IPS-18a (cell line): ENCODE data around the gene ATP6V1G1.

Source experiments
- H3K27ac ChIP-seq: one replicate; pipeline ENCODE4 v1.5.1; 2013; ENCODE audit warnings: low read length
- H3K27me3 ChIP-seq: one replicate; pipeline ENCODE4 v1.6.1; 2013; ENCODE audit warnings: mild to moderate bottlenecking, low read length; ENCODE audit not compliant: control insufficient read depth, insufficient read depth
- H3K36me3 ChIP-seq: one replicate; pipeline ENCODE4 v1.6.1; 2013; ENCODE audit warnings: low read depth, low read length; ENCODE audit not compliant: control insufficient read depth
- H3K4me1 ChIP-seq: one replicate; pipeline ENCODE4 v1.6.1; 2013; ENCODE audit warnings: low read depth, low read length; ENCODE audit not compliant: control insufficient read depth
- H3K4me3 ChIP-seq: one replicate; pipeline ENCODE4 v1.5.1; 2013; ENCODE audit warnings: low read length
- H3K9ac ChIP-seq: one replicate; pipeline ENCODE4 v1.6.1; 2013; ENCODE audit warnings: mild to moderate bottlenecking, low read length, moderate library complexity
- H3K9me3 ChIP-seq: one replicate; pipeline ENCODE4 v1.6.1; 2013; ENCODE audit warnings: low read depth, low read length; ENCODE audit not compliant: control insufficient read depth

The ATP6V1G1 gene

GRCh38 chr9:114616684-114617520, 29.3 kb downstream of the ATP6V1G1 start:
- peaks cover 18% of the 10 kb centered on the region for H3K4me1 ChIP-seq
- H3K36me3 ChIP-seq = no peaks in the 10 kb centered on the region
- no peak overlapping the region for H3K27ac ChIP-seq
- no peak overlapping the region for H3K9ac ChIP-seq
- H3K27me3 ChIP-seq = no peaks in the 10 kb centered on the region
- no peak overlapping the region for H3K4me3 ChIP-seq
- no peaks in the 10 kb centered on the region for H3K9me3 ChIP-seq

- Histone ChIP-seq H3K27me3 (no peaks in the 10 kb centered on the region), H3K9ac (no peak overlapping the region), H3K4me3 (no peak overlapping the region), H3K4me1 (no peaks in the 10 kb centered on the region), H3K9me3 (no peaks in the 10 kb centered on the region), H3K36me3 (no peaks in the 10 kb centered on the region), H3K27ac (no peak overlapping the region)
Measured at GRCh38 chr9:114619191-114619761, 31.7 kb downstream of the ATP6V1G1 start.

GRCh38 chr9:114621561-114621960, 34.0 kb downstream of the ATP6V1G1 start:
- H3K9ac ChIP-seq = no peak overlapping the region
- H3K4me1 ChIP-seq = no peaks in the 10 kb centered on the region
- no peak overlapping the region for H3K27ac ChIP-seq
- no peaks in the 10 kb centered on the region for H3K27me3 ChIP-seq
- H3K36me3 ChIP-seq = no peaks in the 10 kb centered on the region
- H3K4me3 ChIP-seq = no peak overlapping the region
- H3K9me3 ChIP-seq = no peaks in the 10 kb centered on the region

GRCh38 chr9:114621975-114622609, 34.5 kb downstream of the ATP6V1G1 start:
- Histone ChIP-seq H3K4me1 (no peaks in the 10 kb centered on the region), H3K9ac (no peak overlapping the region), H3K4me3 (no peak overlapping the region), H3K9me3 (no peaks in the 10 kb centered on the region), H3K36me3 (no peaks in the 10 kb centered on the region), H3K27me3 (no peaks in the 10 kb centered on the region), H3K27ac (no peak overlapping the region)

GRCh38 chr9:114624677-114625076, 37.1 kb downstream of the ATP6V1G1 start:
- Histone ChIP-seq H3K4me1 (no peaks in the 10 kb centered on the region), H3K36me3 (peaks cover 4% of the 10 kb centered on the region), H3K4me3 (no peak overlapping the region), H3K27ac (no peak overlapping the region), H3K9me3 (no peaks in the 10 kb centered on the region), H3K9ac (no peak overlapping the region), H3K27me3 (no peaks in the 10 kb centered on the region)

GRCh38 chr9:114626415-114627020, 38.9 kb downstream of the ATP6V1G1 start:
- Histone ChIP-seq H3K27me3 (no peaks in the 10 kb centered on the region), H3K4me3 (no peak overlapping the region), H3K27ac (no peak overlapping the region), H3K9me3 (no peaks in the 10 kb centered on the region), H3K9ac (no peak overlapping the region), H3K4me1 (no peaks in the 10 kb centered on the region), H3K36me3 (peaks cover 4% of the 10 kb centered on the region)

GRCh38 chr9:114627553-114627952, 40.0 kb downstream of the ATP6V1G1 start:
- H3K27ac ChIP-seq = no peak overlapping the region
- H3K9ac ChIP-seq = no peak overlapping the region
- H3K27me3 ChIP-seq = no peaks in the 10 kb centered on the region
- peaks cover 4% of the 10 kb centered on the region for H3K36me3 ChIP-seq
- no peaks in the 10 kb centered on the region for H3K4me1 ChIP-seq
- H3K4me3 ChIP-seq = no peak overlapping the region
- H3K9me3 ChIP-seq = no peaks in the 10 kb centered on the region

GRCh38 chr9:114629563-114630090, 42.1 kb downstream of the ATP6V1G1 start:
- Histone ChIP-seq H3K4me1 (no peaks in the 10 kb centered on the region), H3K9me3 (no peaks in the 10 kb centered on the region), H3K36me3 (peaks cover 4% of the 10 kb centered on the region), H3K27ac (no peak overlapping the region), H3K27me3 (no peaks in the 10 kb centered on the region), H3K4me3 (no peak overlapping the region), H3K9ac (no peak overlapping the region)

- no peak overlapping the region for H3K9ac ChIP-seq
- no peaks in the 10 kb centered on the region for H3K9me3 ChIP-seq
- no peaks in the 10 kb centered on the region for H3K27me3 ChIP-seq
- no peaks in the 10 kb centered on the region for H3K4me1 ChIP-seq
- H3K36me3 ChIP-seq = peaks cover 4% of the 10 kb centered on the region
- no peak overlapping the region for H3K27ac ChIP-seq
- H3K4me3 ChIP-seq = no peak overlapping the region
Measured at GRCh38 chr9:114631166-114631565, 43.6 kb downstream of the ATP6V1G1 start.

- no peaks in the 10 kb centered on the region for H3K27me3 ChIP-seq
- no peak overlapping the region for H3K9ac ChIP-seq
- no peaks in the 10 kb centered on the region for H3K4me1 ChIP-seq
- H3K4me3 ChIP-seq = no peak overlapping the region
- peaks cover 1% of the 10 kb centered on the region for H3K36me3 ChIP-seq
- no peak overlapping the region for H3K27ac ChIP-seq
- H3K9me3 ChIP-seq = no peaks in the 10 kb centered on the region
Measured at GRCh38 chr9:114633438-114634089, 46.0 kb downstream of the ATP6V1G1 start.

- H3K4me1 ChIP-seq = no peaks in the 10 kb centered on the region
- H3K9me3 ChIP-seq = no peaks in the 10 kb centered on the region
- no peaks in the 10 kb centered on the region for H3K27me3 ChIP-seq
- no peak overlapping the region for H3K27ac ChIP-seq
- no peak overlapping the region for H3K9ac ChIP-seq
- no peaks in the 10 kb centered on the region for H3K36me3 ChIP-seq
- H3K4me3 ChIP-seq = no peak overlapping the region
Measured at GRCh38 chr9:114634387-114634786, 46.8 kb downstream of the ATP6V1G1 start.
